IMR-90 (cell line): Measurements from ENCODE around the gene ING3. TPM values are rescaled to one million over a fixed set of nuclear protein-coding genes. Genes with fewer than 3 reads are reported as not detected.

Experiments
- ATAC-seq: fragments of 200-7000 bp; cut with Tn5 transposase; 2 replicates; pipeline ENCODE4 v1.9.1; 2020; ENCODE audit warnings: low read depth, mild to moderate bottlenecking, moderate library complexity
- BruUV-seq: library from RNA; stranded (reverse); fragments of 400-500 nt; replicated peaks from 2 replicates; lab custom pipeline; 2021; lab: Mats Ljungman, UMichigan
- CTCF ChIA-PET: fragments of 300-600 bp; formaldehyde crosslinking; extraction: SDS; loops from one replicate; lab custom pipeline; 2021; ENCODE audit warnings: antibody characterized with exemption; lab: Yijun Ruan, JAX
- POLR2A ChIA-PET: fragments of 300-600 bp; sonication (Branson Sonifier 250); formaldehyde crosslinking; loops from one replicate; lab custom pipeline; 2022; ENCODE audit warnings: antibody characterized with exemption; ENCODE audit not compliant: unreplicated experiment; lab: Charles Lee
- DNase-seq: peaks from one replicate; pipeline ENCODE4 v3.0.0; 2013
- H2AFZ ChIP-seq: replicated peaks from 2 replicates; pipeline ENCODE3; 2013; ENCODE audit warnings: low read length, mild to moderate bottlenecking; ENCODE audit not compliant: poor library complexity
- H2AK5ac ChIP-seq: 2 replicates; pipeline ENCODE4 v1.6.1; 2013; ENCODE audit warnings: low read depth, low read length, inconsistent platforms
- H2AK9ac ChIP-seq: replicated peaks from 2 replicates; pipeline ENCODE3; 2013; ENCODE audit warnings: mild to moderate bottlenecking, low read depth, low read length, moderate library complexity; ENCODE audit not compliant: poor library complexity
- H2BK120ac ChIP-seq: 2 replicates; pipeline ENCODE4 v1.6.1; 2013; ENCODE audit warnings: low read depth, low read length, inconsistent platforms
- H2BK15ac ChIP-seq: 3 replicates; pipeline ENCODE4 v1.6.1; 2013; ENCODE audit warnings: low read depth, low read length, inconsistent platforms
- H2BK20ac ChIP-seq: 2 replicates; pipeline ENCODE4 v1.6.1; 2013; ENCODE audit warnings: low read depth, mild to moderate bottlenecking, inconsistent platforms, low read length, moderate library complexity
- H2BK5ac ChIP-seq: 2 replicates; pipeline ENCODE4 v1.6.1; 2013; ENCODE audit warnings: mild to moderate bottlenecking, low read depth, low read length, inconsistent platforms; ENCODE audit not compliant: poor library complexity, severe bottlenecking
- H3K14ac ChIP-seq: replicated peaks from 2 replicates; pipeline ENCODE4 v1.6.1; 2013; ENCODE audit warnings: low read depth, low read length, inconsistent platforms
- H3K18ac ChIP-seq: 2 replicates; pipeline ENCODE4 v1.6.1; 2013; ENCODE audit warnings: low read depth, low read length, control low read depth
- H3K23ac ChIP-seq: 2 replicates; pipeline ENCODE4 v1.6.1; 2013; ENCODE audit warnings: low read depth, low read length, inconsistent platforms
- H3K27ac ChIP-seq: 2 replicates; pipeline ENCODE4 v1.5.1; 2013; ENCODE audit warnings: mild to moderate bottlenecking, control low read depth, low read length; ENCODE audit not compliant: insufficient read depth
- H3K27me3 ChIP-seq: 2 replicates; pipeline ENCODE4 v1.6.1; 2013; ENCODE audit warnings: low read length; ENCODE audit not compliant: control insufficient read depth, insufficient read depth
- H3K36me3 ChIP-seq: 2 replicates; pipeline ENCODE4 v1.6.1; 2013; ENCODE audit warnings: low read length, mixed read lengths; ENCODE audit not compliant: control insufficient read depth, insufficient read depth
- H3K4ac ChIP-seq: 2 replicates; pipeline ENCODE4 v1.6.1; 2013; ENCODE audit warnings: low read depth, low read length, inconsistent platforms
- H3K4me1 ChIP-seq: 2 replicates; pipeline ENCODE4 v1.6.1; 2013; ENCODE audit warnings: low read length, mixed read lengths; ENCODE audit not compliant: control insufficient read depth, insufficient read depth
- H3K4me2 ChIP-seq: 2 replicates; pipeline ENCODE4 v1.6.1; 2013; ENCODE audit warnings: low read depth, mild to moderate bottlenecking, control low read depth, low read length, moderate library complexity
- H3K4me3 ChIP-seq: 2 replicates; pipeline ENCODE4 v1.5.1; 2013; ENCODE audit warnings: low read depth, mild to moderate bottlenecking, control low read depth, low read length, moderate library complexity; ENCODE audit not compliant: insufficient read depth
- H3K56ac ChIP-seq: 2 replicates; pipeline ENCODE4 v1.6.1; 2013; ENCODE audit warnings: low read length, inconsistent platforms; ENCODE audit not compliant: insufficient read depth; ENCODE audit errors: extremely low read depth
- H3K79me1 ChIP-seq, 2 experiments: 2 replicates each; pipeline ENCODE4 v1.6.1; 2013; ENCODE audit warnings: low read length in 2 of 2, inconsistent platforms in 1 of 2, low read depth in 1 of 2
- H3K9ac ChIP-seq: 2 replicates; pipeline ENCODE4 v1.6.1; 2013; ENCODE audit warnings: low read depth, low read length, control low read depth
- H3K9me1 ChIP-seq: 2 replicates; pipeline ENCODE4 v1.6.1; 2013; ENCODE audit warnings: low read length, inconsistent platforms; ENCODE audit not compliant: insufficient read depth
- H3K9me3 ChIP-seq: 2 replicates; pipeline ENCODE4 v1.6.1; 2013; ENCODE audit warnings: low read length; ENCODE audit not compliant: control insufficient read depth, insufficient read depth
- H4K20me1 ChIP-seq: 2 replicates; pipeline ENCODE4 v1.6.1; 2013; ENCODE audit warnings: low read length, inconsistent platforms; ENCODE audit not compliant: insufficient read depth
- H4K5ac ChIP-seq: 2 replicates; pipeline ENCODE4 v1.6.1; 2013; ENCODE audit warnings: mild to moderate bottlenecking, low read depth, low read length, control low read depth
- H4K8ac ChIP-seq, 2 experiments: 2 replicates each; pipeline ENCODE4 v1.6.1; 2013; ENCODE audit warnings: low read depth in 2 of 2, low read length in 2 of 2, control low read depth in 1 of 2, inconsistent platforms in 1 of 2
- H4K91ac ChIP-seq: 2 replicates; pipeline ENCODE4 v1.6.1; 2013; ENCODE audit warnings: low read depth, low read length, inconsistent platforms; ENCODE audit not compliant: insufficient read depth
- BHLHE40 ChIP-seq: fragments of 150-350 bp; IDR thresholded peaks from 2 replicates; pipeline ENCODE4 v1.6.1; 2016; ENCODE audit warnings: mild to moderate bottlenecking, low read depth, low read length
- CEBPB ChIP-seq: IDR thresholded peaks from 2 replicates; pipeline ENCODE4 v1.6.1; 2012; ENCODE audit warnings: low read depth, low read length, improper control_type of control experiment
- CHD1 ChIP-seq: IDR thresholded peaks from 2 replicates; pipeline ENCODE4 v1.6.1; 2012; ENCODE audit warnings: low read depth, low read length, improper control_type of control experiment
- FOS ChIP-seq: fragments of 150-350 bp; IDR thresholded peaks from 2 replicates; pipeline ENCODE4 v1.6.1; 2016; ENCODE audit warnings: low read depth, low read length
- MAFK ChIP-seq: IDR thresholded peaks from 2 replicates; pipeline ENCODE4 v1.6.1; 2012; ENCODE audit warnings: low read depth, low read length, improper control_type of control experiment
- MXI1 ChIP-seq: IDR thresholded peaks from 2 replicates; pipeline ENCODE4 v1.6.1; 2012; ENCODE audit warnings: low read depth, mild to moderate bottlenecking, low read length, moderate library complexity, borderline replicate concordance
- NFE2L2 ChIP-seq: fragments of 150-350 bp; IDR thresholded peaks from 2 replicates; pipeline ENCODE4 v1.6.1; 2016; ENCODE audit warnings: low read depth, mild to moderate bottlenecking, low read length
- POLR2A ChIP-seq: IDR thresholded peaks from 2 replicates; pipeline ENCODE4 v1.6.1; 2012; ENCODE audit warnings: mild to moderate bottlenecking, low read depth, low read length
- RAD21 ChIP-seq: IDR thresholded peaks from 2 replicates; pipeline ENCODE4 v1.6.1; 2012; ENCODE audit warnings: low read length, improper control_type of control experiment
- RCOR1 ChIP-seq: IDR thresholded peaks from 2 replicates; pipeline ENCODE4 v1.6.1; 2012; ENCODE audit warnings: mild to moderate bottlenecking, low read length, improper control_type of control experiment; ENCODE audit not compliant: insufficient replicate concordance
- RFX5 ChIP-seq: IDR thresholded peaks from 2 replicates; pipeline ENCODE4 v1.8.0; 2012; ENCODE audit warnings: low read depth, mild to moderate bottlenecking, low read length, moderate library complexity
- SMC3 ChIP-seq: fragments of 150-350 bp; IDR thresholded peaks from 2 replicates; pipeline ENCODE4 v1.6.1; 2016; ENCODE audit warnings: low read depth, mild to moderate bottlenecking, antibody characterized with exemption, low read length, moderate library complexity
- WGBS, 2 experiments: methylation state at CpG; one replicate each; pipeline versions ENCODE4 v1.1.5 to v1.1.7; 2013; ENCODE audit warnings: missing lambda C conversion rate in 2 of 2; ENCODE audit not compliant: insufficient read length in 1 of 2; ENCODE audit errors: extremely low coverage in 2 of 2; 5-methylcytosine and 5-hydroxymethylcytosine counted together
- dilution Hi-C: fragments of 300-500 bp; cut with HindIII; formaldehyde crosslinking; loops from one replicate; pipeline ENCODE4 v1.14.3; 2018; ENCODE audit warnings: low sequenced_read_pairs; ENCODE audit not compliant: unreplicated experiment
- in situ Hi-C: fragments of 300-500 bp; cut with MboI; formaldehyde crosslinking; loops from 3 replicates; pipeline ENCODE4 v1.14.3; 2019; ENCODE audit warnings: low sequenced_read_pairs, inconsistent platforms, mixed read lengths
- intact Hi-C: fragments of 100-400 bp; cut with micrococcal nuclease; formaldehyde crosslinking; loops from 2 replicates; pipeline ENCODE4 v1.10.0; 2022
- polyA plus RNA-seq, 3 experiments: library from polyadenylated mRNA; depleted of rRNA; stranded (reverse); fragments of >200 nt; gene quantifications; 2 replicates each; pipeline ENCODE4 v1.2.3, GENCODE V29; 2012; ENCODE audit warnings: low replicate concordance in 1 of 3
- total RNA-seq: library from RNA; depleted of rRNA; stranded (reverse); fragments of >200 nt; gene quantifications from 2 replicates; pipeline ENCODE4 v1.2.3, GENCODE V29; 2012
- TF ChIP-seq, protein P1 (sequence below): fragments of 150-350 bp; IDR thresholded peaks from 2 replicates; pipeline ENCODE4 v1.6.1; 2016; ENCODE audit warnings: low read depth, mild to moderate bottlenecking, low read length, moderate library complexity, borderline replicate concordance
- TF ChIP-seq, protein P2 (sequence below): fragments of 150-350 bp; IDR thresholded peaks from 2 replicates; pipeline ENCODE4 v1.6.1; 2017; ENCODE audit warnings: mild to moderate bottlenecking, antibody characterized with exemption, low read length, low read depth

Gene ING3
- total and polyA plus RNA-seq, 2 of the 4 experiments (the other 2 are of a cell fraction), result 7.2 to 11.3 TPM

DNA sequence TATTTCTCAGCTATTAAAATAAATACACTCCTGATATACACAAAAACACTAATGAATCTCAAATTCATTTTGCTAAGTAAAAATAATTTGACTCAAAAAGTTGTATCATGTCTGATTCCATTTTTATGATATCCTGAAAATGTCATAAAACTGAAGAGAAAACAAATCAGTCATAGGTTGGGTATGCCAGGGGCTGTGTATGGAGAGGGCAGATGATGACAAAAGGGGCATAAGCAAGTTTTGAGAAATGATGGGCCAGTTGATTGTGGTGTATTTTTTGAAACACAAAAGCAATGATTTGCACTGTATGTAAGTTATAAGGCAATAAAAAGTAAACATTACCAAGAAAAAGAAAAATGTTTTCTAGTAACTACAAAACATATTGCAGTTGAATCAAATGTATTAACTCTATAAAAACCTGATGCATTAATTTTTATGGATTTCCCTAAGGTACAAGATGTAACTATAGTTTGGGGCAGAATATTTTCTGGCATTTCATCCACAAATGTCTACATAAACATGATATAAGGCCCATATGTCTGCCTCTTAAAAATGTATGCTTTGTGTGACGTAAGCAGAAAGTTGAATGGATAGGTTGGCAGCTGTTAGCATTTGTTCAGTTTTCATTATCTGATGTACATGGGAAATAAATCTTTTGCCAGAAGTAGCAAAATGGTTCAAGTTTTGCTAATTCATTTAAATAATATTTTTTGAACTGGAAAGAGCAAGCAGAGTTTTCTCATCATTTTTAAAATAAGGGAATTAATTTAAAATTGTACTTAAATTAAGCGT lies 35.1 kb upstream of the ING3 start (continued):
- TF ChIP-seq SMC3, result no peak

DNA sequence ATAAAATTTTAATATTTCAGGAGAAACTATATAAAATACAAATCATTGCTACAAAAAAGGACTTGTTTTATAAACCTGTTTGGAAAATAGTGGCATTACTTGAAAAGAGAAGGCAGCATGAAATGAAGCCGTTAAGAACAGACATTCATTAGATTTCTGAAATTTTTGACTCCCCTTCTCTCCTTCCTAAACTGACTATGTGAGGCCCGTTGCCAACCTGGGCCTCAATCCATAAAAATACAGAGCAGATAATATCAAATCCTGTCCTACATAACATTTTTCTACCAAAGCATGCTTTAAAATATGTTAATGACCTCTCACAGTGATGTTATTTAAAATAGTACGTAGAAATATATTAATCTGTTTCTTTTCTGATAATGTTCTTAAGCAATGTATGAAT lies 34.5 kb upstream of the ING3 start:
- ATAC-seq (no peak), DNase-seq (no peak)
- ChIA-PET CTCF (no interaction called here), POLR2A (no interaction called here)
- BruUV-seq, result no TSS peak
- Histone ChIP-seq H3K36me3 (no peaks in the 10 kb centered on the region), H3K23ac (no peak overlapping the region), H3K4me1 (no peaks in the 10 kb centered on the region), H4K5ac (no peak overlapping the region), H4K8ac (no peak overlapping the region), H3K9me3 (no peaks in the 10 kb centered on the region), H3K4ac (no peak overlapping the region), H3K14ac (no peak overlapping the region), H3K4me3 (no peak overlapping the region), H3K27me3 (no peaks in the 10 kb centered on the region; the same call in 1 of the 2 replicates), H2BK5ac (no peak overlapping the region), H3K9ac (no peak overlapping the region), H4K20me1 (no peaks in the 10 kb centered on the region), H3K4me2 (no peak overlapping the region), H3K18ac (no peak overlapping the region), H3K27ac (no peak overlapping the region), H3K56ac (no peak overlapping the region), H2AFZ (no peak overlapping the region), H3K79me1 (no peaks in the 10 kb centered on the region), H2BK20ac (no peak overlapping the region), H2BK120ac (no peak overlapping the region), H3K9me1 (no peaks in the 10 kb centered on the region; the same call in 1 of the 2 replicates), H4K91ac (no peak overlapping the region), H2AK5ac (no peak overlapping the region), H2AK9ac (no peak overlapping the region), H2BK15ac (no peak overlapping the region)
- TF ChIP-seq, protein P1, sequence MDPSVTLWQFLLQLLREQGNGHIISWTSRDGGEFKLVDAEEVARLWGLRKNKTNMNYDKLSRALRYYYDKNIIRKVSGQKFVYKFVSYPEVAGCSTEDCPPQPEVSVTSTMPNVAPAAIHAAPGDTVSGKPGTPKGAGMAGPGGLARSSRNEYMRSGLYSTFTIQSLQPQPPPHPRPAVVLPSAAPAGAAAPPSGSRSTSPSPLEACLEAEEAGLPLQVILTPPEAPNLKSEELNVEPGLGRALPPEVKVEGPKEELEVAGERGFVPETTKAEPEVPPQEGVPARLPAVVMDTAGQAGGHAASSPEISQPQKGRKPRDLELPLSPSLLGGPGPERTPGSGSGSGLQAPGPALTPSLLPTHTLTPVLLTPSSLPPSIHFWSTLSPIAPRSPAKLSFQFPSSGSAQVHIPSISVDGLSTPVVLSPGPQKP, result no peak
- TF ChIP-seq FOS (no peak), CEBPB (no peak), RAD21 (no peak), POLR2A (no peak), RCOR1 (no peak), BHLHE40 (no peak), MXI1 (no peak), SMC3 (no peak), NFE2L2 (no peak), RFX5 (no peak), MAFK (no peak), CHD1 (no peak)
- TF ChIP-seq, protein P2, sequence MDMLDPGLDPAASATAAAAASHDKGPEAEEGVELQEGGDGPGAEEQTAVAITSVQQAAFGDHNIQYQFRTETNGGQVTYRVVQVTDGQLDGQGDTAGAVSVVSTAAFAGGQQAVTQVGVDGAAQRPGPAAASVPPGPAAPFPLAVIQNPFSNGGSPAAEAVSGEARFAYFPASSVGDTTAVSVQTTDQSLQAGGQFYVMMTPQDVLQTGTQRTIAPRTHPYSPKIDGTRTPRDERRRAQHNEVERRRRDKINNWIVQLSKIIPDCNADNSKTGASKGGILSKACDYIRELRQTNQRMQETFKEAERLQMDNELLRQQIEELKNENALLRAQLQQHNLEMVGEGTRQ, result no peak
- in situ Hi-C loops, result no loop called here
- intact Hi-C loops, result no loop called here
- WGBS, 2 experiments, result no CpG with 5 or more reads among the region's 3 CpGs
- dilution Hi-C loops, result no loop called here
